22Rv1 (cell line): Measurements from ENCODE around the gene FAM149A.

Experiments used
- ZFX ChIP-seq: fragments of 450-650 bp; IDR thresholded peaks from 2 replicates; pipeline ENCODE4 v1.6.1; 2017; ENCODE audit warnings: antibody characterized with exemption, borderline replicate concordance
- TF ChIP-seq, protein P1 (sequence below): fragments of 450-650 bp; IDR thresholded peaks from 2 replicates; pipeline ENCODE4 v1.5.1; 2017; ENCODE audit warnings: mild to moderate bottlenecking

DNA sequence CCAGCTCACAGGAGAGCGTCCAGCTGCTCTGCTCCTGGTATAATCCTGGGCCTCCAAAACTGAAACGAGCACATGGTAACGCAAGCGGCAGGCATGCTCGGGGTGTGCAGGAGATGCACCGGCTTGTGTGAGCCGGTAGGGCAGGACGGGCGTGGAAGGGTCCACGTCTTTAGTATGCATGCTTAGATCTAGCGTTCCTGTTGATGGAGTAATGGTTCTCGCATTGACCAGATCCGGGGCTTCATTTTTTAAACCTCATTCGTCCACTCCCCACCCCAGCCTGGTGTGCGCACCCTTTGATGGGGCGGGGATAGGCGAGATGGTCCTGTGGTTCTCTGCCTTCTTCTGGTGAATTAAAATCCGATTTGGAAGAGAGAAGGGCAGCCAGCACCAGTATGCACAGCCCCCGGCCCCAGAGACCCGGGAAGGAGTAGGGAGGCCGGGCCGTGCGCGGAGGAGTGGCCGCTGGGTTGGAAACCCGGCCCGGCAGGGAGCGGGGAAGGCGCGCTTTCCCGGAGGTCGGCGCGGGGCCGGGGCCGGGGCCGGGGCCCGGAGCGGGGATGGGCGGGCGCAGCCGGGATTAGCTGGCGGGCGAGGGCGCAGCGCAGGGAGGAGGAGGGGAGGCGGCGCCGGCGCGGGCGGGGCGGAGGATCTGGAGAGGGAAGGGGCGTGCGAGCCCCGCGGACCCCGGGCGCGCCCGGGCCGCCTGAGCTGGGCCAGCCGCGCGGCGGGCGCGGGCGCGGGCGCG lies 39.9 kb downstream of the FAM149A start:
- TF ChIP-seq, protein P1, sequence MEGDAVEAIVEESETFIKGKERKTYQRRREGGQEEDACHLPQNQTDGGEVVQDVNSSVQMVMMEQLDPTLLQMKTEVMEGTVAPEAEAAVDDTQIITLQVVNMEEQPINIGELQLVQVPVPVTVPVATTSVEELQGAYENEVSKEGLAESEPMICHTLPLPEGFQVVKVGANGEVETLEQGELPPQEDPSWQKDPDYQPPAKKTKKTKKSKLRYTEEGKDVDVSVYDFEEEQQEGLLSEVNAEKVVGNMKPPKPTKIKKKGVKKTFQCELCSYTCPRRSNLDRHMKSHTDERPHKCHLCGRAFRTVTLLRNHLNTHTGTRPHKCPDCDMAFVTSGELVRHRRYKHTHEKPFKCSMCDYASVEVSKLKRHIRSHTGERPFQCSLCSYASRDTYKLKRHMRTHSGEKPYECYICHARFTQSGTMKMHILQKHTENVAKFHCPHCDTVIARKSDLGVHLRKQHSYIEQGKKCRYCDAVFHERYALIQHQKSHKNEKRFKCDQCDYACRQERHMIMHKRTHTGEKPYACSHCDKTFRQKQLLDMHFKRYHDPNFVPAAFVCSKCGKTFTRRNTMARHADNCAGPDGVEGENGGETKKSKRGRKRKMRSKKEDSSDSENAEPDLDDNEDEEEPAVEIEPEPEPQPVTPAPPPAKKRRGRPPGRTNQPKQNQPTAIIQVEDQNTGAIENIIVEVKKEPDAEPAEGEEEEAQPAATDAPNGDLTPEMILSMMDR: no peak
- no peak for TF ChIP-seq ZFX
